SJCRH30 (cell line): Measurements from ENCODE around the gene SERINC5. TPM values are rescaled to one million over a fixed set of nuclear protein-coding genes. Genes with fewer than 3 reads are reported as not detected.
"Not testable (repeated sequence)": the region's sequence is repeated elsewhere in the genome, so short reads cannot be mapped to it uniquely, and the experiment has no call there.

ENCODE experiments used
- DNase-seq, 2 experiments: peaks; one replicate each; pipeline ENCODE4 v3.0.0-alpha.2; 2015 to 2020
- H3K27ac ChIP-seq: fragments of 250-450 bp; sonication (Bioruptor Pico); 2 replicates; pipeline ENCODE4 v1.5.1; 2020; ENCODE audit warnings: mild to moderate bottlenecking, moderate library complexity
- H3K27me3 ChIP-seq: fragments of 250-450 bp; sonication (Bioruptor Pico); 2 replicates; pipeline ENCODE4 v1.5.1; 2020; ENCODE audit warnings: mild to moderate bottlenecking, moderate library complexity
- H3K36me3 ChIP-seq: fragments of 250-450 bp; sonication (Bioruptor Pico); 2 replicates; pipeline ENCODE4 v1.5.1; 2020; ENCODE audit warnings: mild to moderate bottlenecking, moderate library complexity
- H3K4me1 ChIP-seq: fragments of 250-450 bp; sonication (Bioruptor Pico); 2 replicates; pipeline ENCODE4 v1.5.1; 2020; ENCODE audit warnings: mild to moderate bottlenecking, moderate library complexity
- H3K4me3 ChIP-seq: fragments of 250-450 bp; sonication (Bioruptor Pico); 2 replicates; pipeline ENCODE4 v1.5.1; 2020; ENCODE audit warnings: mild to moderate bottlenecking, moderate library complexity
- H3K9me3 ChIP-seq: fragments of 250-450 bp; sonication (Bioruptor Pico); replicated peaks from 2 replicates; pipeline ENCODE4 v1.5.1; 2020; ENCODE audit warnings: mild to moderate bottlenecking, moderate library complexity
- total RNA-seq: library from RNA; depleted of rRNA; stranded (reverse); fragments of >200 nt; shearing (Covaris generic); gene quantifications from 2 replicates; pipeline ENCODE4 v1.2.3, GENCODE V29; 2014

Gene SERINC5
- total RNA-seq, 1 experiment from 2014 or later: 9.0 TPM

GRCh38 chr5:80207832-80208231 lies 48.0 kb downstream of the SERINC5 start:
- 0 out of 2 replicates have a peak, but pooled peaks cover 3% of the 10 kb centered on the region for H3K9me3 ChIP-seq
- H3K4me3 ChIP-seq: no peak overlapping the region
- no peaks in the 10 kb centered on the region for H3K27me3 ChIP-seq
- DNase-seq: no peak
- peaks cover 9% of the 10 kb centered on the region; the same call in 1 of the 2 replicates for H3K4me1 ChIP-seq
- no peak overlapping the region for H3K27ac ChIP-seq
- no peaks in the 10 kb centered on the region for H3K36me3 ChIP-seq

- DNase-seq: no peak
- peaks cover 9% of the 10 kb centered on the region; the same call in 1 of the 2 replicates for H3K4me1 ChIP-seq
- H3K9me3 ChIP-seq: 0 out of 2 replicates have a peak, but pooled peaks cover 3% of the 10 kb centered on the region
- no peaks in the 10 kb centered on the region for H3K36me3 ChIP-seq
- no peak overlapping the region for H3K4me3 ChIP-seq
- H3K27me3 ChIP-seq: no peaks in the 10 kb centered on the region
- H3K27ac ChIP-seq: no peak overlapping the region
Observed at GRCh38 chr5:80206282-80206681, 49.6 kb downstream of the SERINC5 start.

GRCh38 chr5:80205846-80206245 lies 50.0 kb downstream of the SERINC5 start:
- Histone ChIP-seq H3K4me3 (no peak overlapping the region), H3K27me3 (no peaks in the 10 kb centered on the region), H3K36me3 (no peaks in the 10 kb centered on the region), H3K9me3 (0 out of 2 replicates have a peak, but pooled peaks cover 3% of the 10 kb centered on the region), H3K4me1 (peaks cover 9% of the 10 kb centered on the region; the same call in 1 of the 2 replicates), H3K27ac (no peak overlapping the region; the same call in 1 of the 2 replicates)
- DNase-seq: no peak

- DNase-seq: peak; percentile 80 to 88
- Histone ChIP-seq H3K27me3 (no peaks in the 10 kb centered on the region), H3K9me3 (0 out of 2 replicates have a peak, but pooled peaks cover 3% of the 10 kb centered on the region), H3K4me1 (peaks cover 9% of the 10 kb centered on the region; the same call in 1 of the 2 replicates), H3K4me3 (no peak overlapping the region), H3K27ac (peak overlapping the region; percentile 58), H3K36me3 (no peaks in the 10 kb centered on the region)
Observed at GRCh38 chr5:80204808-80205614, 50.8 kb downstream of the SERINC5 start.

GRCh38 chr5:80201763-80202162 lies 54.1 kb downstream of the SERINC5 start:
- H3K36me3 ChIP-seq, H3K4me3 ChIP-seq, DNase-seq, H3K27ac ChIP-seq, H3K27me3 ChIP-seq, H3K4me1 ChIP-seq, H3K9me3 ChIP-seq: not testable (repeated sequence)

GRCh38 chr5:80198920-80199319 lies 56.9 kb downstream of the SERINC5 start:
- Histone ChIP-seq H3K9me3 (no peaks in the 10 kb centered on the region), H3K27ac (no peak overlapping the region), H3K4me1 (no peaks in the 10 kb centered on the region; the same call in 1 of the 2 replicates), H3K27me3 (no peaks in the 10 kb centered on the region), H3K4me3 (no peak overlapping the region), H3K36me3 (no peaks in the 10 kb centered on the region)
- no peak for DNase-seq

- Histone ChIP-seq H3K4me1 (no peaks in the 10 kb centered on the region), H3K27me3 (no peaks in the 10 kb centered on the region), H3K36me3 (no peaks in the 10 kb centered on the region), H3K9me3 (no peaks in the 10 kb centered on the region), H3K4me3 (no peak overlapping the region), H3K27ac (no peak overlapping the region)
- no peak for DNase-seq
Observed at GRCh38 chr5:80198399-80198798, 57.4 kb downstream of the SERINC5 start.

GRCh38 chr5:80195837-80196400 lies 59.9 kb downstream of the SERINC5 start:
- H3K36me3 ChIP-seq: no peaks in the 10 kb centered on the region
- H3K9me3 ChIP-seq: no peaks in the 10 kb centered on the region
- DNase-seq: peak in 1 of 2 experiments; percentile 28
- H3K27ac ChIP-seq: peak overlapping the region; percentile 10; the same call in 1 of the 2 replicates
- H3K27me3 ChIP-seq: no peaks in the 10 kb centered on the region
- no peak overlapping the region for H3K4me3 ChIP-seq
- peaks cover 14% of the 10 kb centered on the region for H3K4me1 ChIP-seq

- H3K27ac ChIP-seq: no peak overlapping the region
- no peaks in the 10 kb centered on the region for H3K27me3 ChIP-seq
Observed at GRCh38 chr5:80194468-80194867, 61.4 kb downstream of the SERINC5 start.

GRCh38 chr5:80193401-80193800 lies 62.4 kb downstream of the SERINC5 start:
- Histone ChIP-seq H3K4me3 (no peak overlapping the region), H3K27me3 (no peaks in the 10 kb centered on the region), H3K27ac (no peak overlapping the region), H3K36me3 (no peaks in the 10 kb centered on the region), H3K4me1 (peaks cover 14% of the 10 kb centered on the region), H3K9me3 (no peaks in the 10 kb centered on the region)
- no peak for DNase-seq

More at GRCh38 chr5:80194468-80194867, 61.4 kb downstream of the SERINC5 start:
- Histone ChIP-seq H3K9me3 (no peaks in the 10 kb centered on the region), H3K4me1 (peaks cover 14% of the 10 kb centered on the region), H3K4me3 (no peak overlapping the region), H3K36me3 (no peaks in the 10 kb centered on the region)
- no peak for DNase-seq

- DNase-seq: no peak
- peak overlapping the region; percentile 26; the same call in 1 of the 2 replicates for H3K27ac ChIP-seq
Observed at GRCh38 chr5:80192507-80193241, 63.2 kb downstream of the SERINC5 start.

GRCh38 chr5:80191991-80192398 lies 63.9 kb downstream of the SERINC5 start:
- H3K4me1 ChIP-seq: peaks cover 14% of the 10 kb centered on the region
- no peak overlapping the region for H3K27ac ChIP-seq
- DNase-seq: peak; percentile 20 to 50
- H3K9me3 ChIP-seq: no peaks in the 10 kb centered on the region
- H3K4me3 ChIP-seq: peak overlapping the region; percentile 30; the same call in 1 of the 2 replicates
- H3K36me3 ChIP-seq: no peaks in the 10 kb centered on the region
- no peaks in the 10 kb centered on the region for H3K27me3 ChIP-seq

More at GRCh38 chr5:80192507-80193241, 63.2 kb downstream of the SERINC5 start:
- peaks cover 14% of the 10 kb centered on the region for H3K4me1 ChIP-seq
- no peaks in the 10 kb centered on the region for H3K27me3 ChIP-seq
- no peaks in the 10 kb centered on the region for H3K36me3 ChIP-seq
- no peaks in the 10 kb centered on the region for H3K9me3 ChIP-seq
- H3K4me3 ChIP-seq: peak overlapping the region; percentile 30; the same call in 1 of the 2 replicates

- Histone ChIP-seq H3K27me3 (no peaks in the 10 kb centered on the region), H3K36me3 (no peaks in the 10 kb centered on the region), H3K4me1 (peaks cover 14% of the 10 kb centered on the region), H3K9me3 (no peaks in the 10 kb centered on the region), H3K27ac (no peak overlapping the region), H3K4me3 (no peak overlapping the region)
- no peak for DNase-seq
Observed at GRCh38 chr5:80191397-80191796, 64.5 kb downstream of the SERINC5 start.

- Histone ChIP-seq H3K9me3 (no peaks in the 10 kb centered on the region), H3K27me3 (no peaks in the 10 kb centered on the region), H3K4me3 (no peak overlapping the region), H3K4me1 (peaks cover 14% of the 10 kb centered on the region), H3K27ac (no peak overlapping the region), H3K36me3 (no peaks in the 10 kb centered on the region)
- DNase-seq: no peak
Observed at GRCh38 chr5:80190960-80191359, 64.9 kb downstream of the SERINC5 start.
